K562 (cell line): Measurements from ENCODE around the gene MAP3K13. TPM values are rescaled to one million over a fixed set of nuclear protein-coding genes. Genes with fewer than 3 reads are reported as not detected.

Experiments used
- ATAC-seq: fragments of 200-7000 bp; cut with Tn5 transposase; 3 replicates; pipeline ENCODE4 v1.9.1; 2020; ENCODE audit warnings: moderate library complexity
- BruUV-seq: library from RNA; stranded (reverse); fragments of 400-500 nt; replicated peaks from 2 replicates; lab custom pipeline; 2021; lab: Mats Ljungman, UMichigan
- CTCF ChIA-PET: fragments of 300-600 bp; formaldehyde crosslinking; extraction: SDS; loops from one replicate; lab custom pipeline; 2021; ENCODE audit warnings: low intra/inter-chr PET ratio; lab: Yijun Ruan, JAX
- POLR2A ChIA-PET: fragments of 300-600, 350-650 bp; sonication (Branson Sonifier 250); formaldehyde crosslinking; extraction: SDS; loops from one replicate; lab custom pipeline; 2021; ENCODE audit warnings: antibody characterized with exemption, inconsistent platforms; lab: Yijun Ruan, JAX
- DNase-seq, 4 experiments: peaks; one replicate each; pipeline versions ENCODE4 v3.0.0 to v3.0.0-alpha.2; 2011 to 2018; ENCODE audit warnings: low spot score in 3 of 4, mixed read lengths in 3 of 4; ENCODE audit errors: extremely low read depth in 1 of 4
- FAIRE-seq: peaks from 2 replicates; lab custom pipeline; 2011; peaks lifted over from hg19 to GRCh38; lab: Jason Lieb, UNC
- H2AFZ ChIP-seq: 2 replicates; pipeline ENCODE4 v1.6.0; 2011; ENCODE audit warnings: low read depth, low read length, control low read depth, inconsistent platforms
- H3K27ac ChIP-seq: fragments of 200-600 bp; 3 replicates; pipeline ENCODE4 v1.8.0; 2011; ENCODE audit warnings: low read depth, mild to moderate bottlenecking, control low read depth, inconsistent platforms, low read length, moderate library complexity, mixed read lengths; ENCODE audit errors: extremely low read depth
- H3K27me3 ChIP-seq, 2 experiments: fragments of 300-600 bp in 1 of 2; 2 replicates in 1 of 2; 3 replicates in 1 of 2; pipeline versions ENCODE4 v1.6.0 to v1.8.0; 2011; ENCODE audit warnings: inconsistent platforms in 2 of 2, low read length in 2 of 2, mild to moderate bottlenecking in 1 of 2, mixed read lengths in 1 of 2, moderate library complexity in 1 of 2; ENCODE audit not compliant: control insufficient read depth in 2 of 2, insufficient read depth in 2 of 2
- H3K36me3 ChIP-seq: fragments of 300-600 bp; 3 replicates; pipeline ENCODE4 v1.8.0; 2011; ENCODE audit warnings: mild to moderate bottlenecking, low read length, inconsistent platforms; ENCODE audit not compliant: control insufficient read depth, insufficient read depth
- H3K4me1 ChIP-seq, 2 experiments: fragments of 200-600 bp in 1 of 2; replicated peaks in 1 of 2; 2 replicates in 1 of 2; 3 replicates in 1 of 2; pipeline versions ENCODE4 v1.5.1 to v1.8.0; 2011; ENCODE audit warnings: inconsistent platforms in 2 of 2, low read length in 2 of 2, mild to moderate bottlenecking in 1 of 2, mixed read lengths in 1 of 2, moderate library complexity in 1 of 2; ENCODE audit not compliant: control insufficient read depth in 2 of 2, insufficient read depth in 2 of 2
- H3K4me2 ChIP-seq: 2 replicates; pipeline ENCODE4 v1.6.1; 2011; ENCODE audit warnings: low read length, control low read depth, inconsistent platforms, mixed read lengths; ENCODE audit not compliant: insufficient read depth
- H3K4me3 ChIP-seq: fragments of 200-600 bp; sonication (generic), shearing (Covaris generic); 2 replicates; pipeline ENCODE4 v1.5.1; 2016; ENCODE audit warnings: control low read depth, inconsistent platforms
- H3K79me2 ChIP-seq: fragments of 200-600 bp; 3 replicates; pipeline ENCODE4 v1.8.0; 2011; ENCODE audit warnings: low read length, inconsistent platforms; ENCODE audit not compliant: control insufficient read depth, insufficient read depth
- H3K9ac ChIP-seq, 2 experiments: 2 replicates each; pipeline versions ENCODE4 v1.6.0 to v1.6.1; 2011; ENCODE audit warnings: low read depth in 2 of 2, low read length in 2 of 2, control low read depth in 1 of 2, inconsistent platforms in 1 of 2, mild to moderate bottlenecking in 1 of 2, mixed read lengths in 1 of 2; ENCODE audit not compliant: insufficient read depth in 1 of 2
- H3K9me1 ChIP-seq: one replicate; pipeline ENCODE4 v1.6.0; 2011; ENCODE audit warnings: inconsistent platforms, mild to moderate bottlenecking, low read length, moderate library complexity; ENCODE audit not compliant: control insufficient read depth, insufficient read depth
- H3K9me3 ChIP-seq: replicated peaks from 2 replicates; pipeline ENCODE4 v1.5.1; 2011; ENCODE audit warnings: low read depth, low read length, inconsistent platforms; ENCODE audit not compliant: control insufficient read depth, insufficient read depth
- H4K20me1 ChIP-seq: replicated peaks from 2 replicates; pipeline ENCODE4 v1.6.1; 2011; ENCODE audit warnings: low read length, inconsistent platforms, mixed read lengths; ENCODE audit not compliant: control insufficient read depth, insufficient read depth
- ETS2 ChIP-seq: IDR thresholded peaks from 2 replicates; pipeline ENCODE4 v1.6.1; 2016; ENCODE audit warnings: borderline replicate concordance, missing genetic modification characterization, mild to moderate bottlenecking, moderate library complexity, missing compliant biosample characterization; ENCODE audit not compliant: poor library complexity, severe bottlenecking
- HOMEZ ChIP-seq: fragments of 250-450 bp; sonication (Bioruptor Pico); IDR thresholded peaks from 2 replicates; pipeline ENCODE4 v1.4.0; 2020; ENCODE audit warnings: mild to moderate bottlenecking, moderate library complexity
- JUND ChIP-seq, 2 experiments: IDR thresholded peaks; 2 replicates in 1 of 2; 3 replicates in 1 of 2; pipeline ENCODE4 v1.6.1; 2011; ENCODE audit warnings: borderline replicate concordance in 2 of 2, low read depth in 2 of 2, low read length in 2 of 2, improper control_type of control experiment in 1 of 2, missing biosample characterization in 1 of 2, missing genetic modification characterization in 1 of 2, missing genetic modification reagents in 1 of 2
- KLF16 ChIP-seq: IDR thresholded peaks from 2 replicates; pipeline ENCODE4 v1.6.1; 2016; ENCODE audit warnings: antibody characterized with exemption
- MAFF ChIP-seq: IDR thresholded peaks from 2 replicates; pipeline ENCODE4 v1.6.1; 2012; ENCODE audit warnings: low read length, improper control_type of control experiment
- RAD21 ChIP-seq, 2 experiments: fragments of 250-450 bp in 1 of 2; fragments of 450-650 bp in 1 of 2; sonication (Bioruptor Pico) in 1 of 2; formaldehyde crosslinking in 1 of 2; IDR thresholded peaks in 1 of 2; conservative IDR thresholded peaks in 1 of 2; 2 replicates each; pipeline versions ENCODE4 v1.4.0 to v1.8.0; 2020 to 2022; ENCODE audit warnings: mild to moderate bottlenecking in 2 of 2, moderate library complexity in 1 of 2
- RB1 ChIP-seq: fragments of 450-650 bp; IDR thresholded peaks from 2 replicates; pipeline ENCODE4 v1.6.1; 2017; ENCODE audit warnings: low read depth, mild to moderate bottlenecking
- RBM39 ChIP-seq: fragments of 200-400 bp; formaldehyde crosslinking; optimal IDR thresholded peaks from 2 replicates; pipeline ENCODE3; 2018; ENCODE audit warnings: low read depth, low read length
- RCOR1 ChIP-seq, 2 experiments: IDR thresholded peaks; 2 replicates each; pipeline ENCODE4 v1.6.1; 2012; ENCODE audit warnings: low read depth in 2 of 2, low read length in 2 of 2, borderline replicate concordance in 1 of 2, improper control_type of control experiment in 1 of 2
- SMC3 ChIP-seq: conservative IDR thresholded peaks from 2 replicates; pipeline ENCODE4 v1.6.1; 2011; ENCODE audit warnings: low read depth, low read length, improper control_type of control experiment; ENCODE audit not compliant: insufficient read depth
- SP1 ChIP-seq: sonication (generic); formaldehyde crosslinking; IDR thresholded peaks from 2 replicates; pipeline ENCODE4 v1.8.1; 2022; ENCODE audit warnings: mild to moderate bottlenecking, missing genetic modification reagents
- ZFP30 ChIP-seq: fragments of 250-450 bp; sonication (Bioruptor Pico); IDR thresholded peaks from 2 replicates; pipeline ENCODE4 v1.8.0; 2022; ENCODE audit warnings: moderate library complexity, mild to moderate bottlenecking, inconsistent platforms, borderline replicate concordance
- WGBS: fragments of 100-300 bp; shearing (Covaris generic); methylation state at CpG from one replicate; pipeline ENCODE4 v1.1.6; 2016; ENCODE audit warnings: low coverage, mixed read lengths; ENCODE audit not compliant: insufficient coverage; ENCODE audit errors: missing lambda C conversion rate; 5-methylcytosine and 5-hydroxymethylcytosine counted together
- in situ Hi-C: fragments of 300-500 bp; cut with MboI; formaldehyde crosslinking; loops from 4 replicates; pipeline ENCODE4 v1.15.0; 2018; ENCODE audit warnings: inconsistent platforms, mixed read lengths
- intact Hi-C: fragments of 100-400 bp; cut with micrococcal nuclease; formaldehyde crosslinking; loops from 2 replicates; pipeline ENCODE4 v1.14.2; 2022
- polyA plus RNA-seq, 8 experiments: library from polyadenylated mRNA; depleted of rRNA in 4 of 8; stranded (reverse) in 5 of 8; unstranded in 3 of 8; fragments of >200 nt; fragmentation: Nextera tagmentation in 2 of 8; fragmentation: Illumina TruSeq in 1 of 8; extraction: Ambion mirVana in 2 of 8; extraction: Trizol in 1 of 8; gene quantifications; 2 replicates each; pipeline versions ENCODE4 v1.2.1 to v1.2.3, GENCODE V29; 2011 to 2014; ENCODE audit warnings: inconsistent platforms in 1 of 8, missing spikeins in 1 of 8
- total RNA-seq, 7 experiments: library from RNA; depleted of rRNA in 6 of 7; stranded (reverse); fragments of >200 nt in 6 of 7; fragmentation: Illumina TruSeq in 2 of 7; extraction: Trizol in 2 of 7; gene quantifications; 2 replicates each; pipeline versions ENCODE4 v1.2.1 to v1.2.3, GENCODE V29; 2011 to 2021; ENCODE audit warnings: low replicate concordance in 1 of 7

MAP3K13 gene
- total and polyA plus RNA-seq, 9 of the 15 experiments (the other 6 are each of a cell fraction or from before 2014, with no cell fraction given): 0.04 to 0.32 (median 0.15) TPM; not detected in 2

- DNase-seq (peak; percentile 68 to 87 (median 72)), FAIRE-seq (peak; percentile 94), ATAC-seq (peak; percentile 99)
- in situ Hi-C loops (no loop called here), intact Hi-C loops (loop anchor here (5.0 kb wide), 1 partner anchor 203 kb away; no protein-coding TSS in a partner anchor)
- 31% methylated on average over 13 of the region's 13 CpGs for WGBS
- no peaks in the 10 kb centered on the region for H3K79me2 ChIP-seq
- H3K9me3 ChIP-seq: no peaks in the 10 kb centered on the region
- no peaks in the 10 kb centered on the region for H3K4me1 ChIP-seq
- no peak overlapping the region for H2AFZ ChIP-seq
- no peak overlapping the region for H3K9ac ChIP-seq
- BruUV-seq: no TSS peak
- H3K9me1 ChIP-seq: no peaks in the 10 kb centered on the region
- no peaks in the 10 kb centered on the region for H3K36me3 ChIP-seq
- H3K27ac ChIP-seq: no peak overlapping the region
- ChIA-PET POLR2A (no interaction called here), CTCF (interaction anchor here (0.6 to 0.8 kb wide), 2 partner anchors 74 to 222 kb away, joined by 3 read pairs; no protein-coding TSS in a partner anchor)
- H3K4me3 ChIP-seq: no peak overlapping the region
- H4K20me1 ChIP-seq: no peaks in the 10 kb centered on the region
- no peak overlapping the region for H3K4me2 ChIP-seq
- peaks cover 0 to 5% of the 10 kb centered on the region in 2 experiments; a peak in 1 of 5 replicates for H3K27me3 ChIP-seq
- no peak for TF ChIP-seq ETS2 (tag)
- TF ChIP-seq RB1: 0 out of 2 replicates have a peak, but pooled peaks have one; percentile 27
- TF ChIP-seq KLF16: 0 out of 2 replicates have a peak, but pooled peaks have one; percentile 22
- TF ChIP-seq HOMEZ (CRISPR knock-in tag): no peak
- TF ChIP-seq RBM39: no peak
- 0 out of 2 replicates have a peak, but pooled peaks have one; percentile 23 for TF ChIP-seq SP1 (CRISPR knock-in tag)
- no peak for TF ChIP-seq MAFF
- peak; percentile 48 for TF ChIP-seq SMC3
- no peak for TF ChIP-seq ZFP30 (CRISPR knock-in tag)
- TF ChIP-seq RAD21 (CRISPR knock-in tag; conservative IDR thresholded peaks at IDR 0.05 in 1 of 2, IDR thresholded peaks at IDR 0.05 in 1 of 2): peak; percentile 40 to 71
- 0 out of 2 replicates have a peak, but pooled peaks have one; percentile 13 for TF ChIP-seq JUND (IDR thresholded peaks at IDR 0.05; ENCODE audit: borderline replicate concordance, low read depth, low read length)
- TF ChIP-seq JUND (tag; IDR thresholded peaks at IDR 0.05; ENCODE audit: borderline replicate concordance, low read depth, low read length): no peak
- TF ChIP-seq RCOR1 (IDR thresholded peaks at IDR 0.05; ENCODE audit: borderline replicate concordance in 1 of 2, low read depth in 2 of 2, low read length in 2 of 2): peak in 1 of 2 experiments; percentile 45; a peak in 1 of 4 replicates
Observed at GRCh38 chr3:185353823-185354614, 8.9 kb upstream of the MAP3K13 start.
